ENCODE data around the gene EHD2.

DNA sequence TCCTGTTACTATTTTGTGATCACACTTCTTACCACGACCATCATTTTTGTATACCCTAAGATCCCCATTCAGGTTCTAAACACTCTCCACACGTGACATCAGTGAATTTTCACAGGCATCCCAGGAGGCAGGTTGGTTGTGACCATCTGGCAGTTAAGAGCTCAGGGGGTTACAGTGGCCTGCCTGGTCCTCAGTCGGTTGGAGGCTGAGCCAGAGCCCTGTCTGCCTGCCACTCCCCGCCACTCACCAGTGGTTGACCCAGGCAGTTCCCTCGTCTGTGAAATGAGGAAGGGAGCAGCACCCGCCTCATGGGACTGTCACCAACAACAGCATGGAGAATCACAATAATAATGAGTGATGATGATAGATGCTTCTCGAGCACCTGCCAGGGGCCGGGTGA lies 36.4 kb upstream of the EHD2 start:
- TF ChIP-seq EZH2phosphoT487 (conservative IDR thresholded peaks at IDR 0.05; ENCODE audit: low read length): no peak
- TF ChIP-seq, protein P1, sequence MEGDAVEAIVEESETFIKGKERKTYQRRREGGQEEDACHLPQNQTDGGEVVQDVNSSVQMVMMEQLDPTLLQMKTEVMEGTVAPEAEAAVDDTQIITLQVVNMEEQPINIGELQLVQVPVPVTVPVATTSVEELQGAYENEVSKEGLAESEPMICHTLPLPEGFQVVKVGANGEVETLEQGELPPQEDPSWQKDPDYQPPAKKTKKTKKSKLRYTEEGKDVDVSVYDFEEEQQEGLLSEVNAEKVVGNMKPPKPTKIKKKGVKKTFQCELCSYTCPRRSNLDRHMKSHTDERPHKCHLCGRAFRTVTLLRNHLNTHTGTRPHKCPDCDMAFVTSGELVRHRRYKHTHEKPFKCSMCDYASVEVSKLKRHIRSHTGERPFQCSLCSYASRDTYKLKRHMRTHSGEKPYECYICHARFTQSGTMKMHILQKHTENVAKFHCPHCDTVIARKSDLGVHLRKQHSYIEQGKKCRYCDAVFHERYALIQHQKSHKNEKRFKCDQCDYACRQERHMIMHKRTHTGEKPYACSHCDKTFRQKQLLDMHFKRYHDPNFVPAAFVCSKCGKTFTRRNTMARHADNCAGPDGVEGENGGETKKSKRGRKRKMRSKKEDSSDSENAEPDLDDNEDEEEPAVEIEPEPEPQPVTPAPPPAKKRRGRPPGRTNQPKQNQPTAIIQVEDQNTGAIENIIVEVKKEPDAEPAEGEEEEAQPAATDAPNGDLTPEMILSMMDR (IDR thresholded peaks at IDR 0.05; ENCODE audit: insufficient read depth, low read length, poor library complexity, severe bottlenecking): no peak

Measured in SU-DHL-6 (cell line).